NK-92 (cell line): ENCODE data around the gene PC.

Experiments used
- DNase-seq: peaks from one replicate; lab custom pipeline; 2025; ENCODE audit not compliant: unreplicated experiment; lab: John Stamatoyannopoulos, UW

Gene PC

GRCh38 chr11:66857234-66857926, 100.8 kb downstream of the PC start:
- no peak for DNase-seq

- DNase-seq = no peak
These were observed 101.5 kb downstream of the PC start, which contains the start of gene LRFN4 for GRCh38 chr11:66856496-66857233. Gene LRFN4 (plus strand): TSS chr11:66857064. CDS start chr11:66857745, 681 bp downstream.

DNA sequence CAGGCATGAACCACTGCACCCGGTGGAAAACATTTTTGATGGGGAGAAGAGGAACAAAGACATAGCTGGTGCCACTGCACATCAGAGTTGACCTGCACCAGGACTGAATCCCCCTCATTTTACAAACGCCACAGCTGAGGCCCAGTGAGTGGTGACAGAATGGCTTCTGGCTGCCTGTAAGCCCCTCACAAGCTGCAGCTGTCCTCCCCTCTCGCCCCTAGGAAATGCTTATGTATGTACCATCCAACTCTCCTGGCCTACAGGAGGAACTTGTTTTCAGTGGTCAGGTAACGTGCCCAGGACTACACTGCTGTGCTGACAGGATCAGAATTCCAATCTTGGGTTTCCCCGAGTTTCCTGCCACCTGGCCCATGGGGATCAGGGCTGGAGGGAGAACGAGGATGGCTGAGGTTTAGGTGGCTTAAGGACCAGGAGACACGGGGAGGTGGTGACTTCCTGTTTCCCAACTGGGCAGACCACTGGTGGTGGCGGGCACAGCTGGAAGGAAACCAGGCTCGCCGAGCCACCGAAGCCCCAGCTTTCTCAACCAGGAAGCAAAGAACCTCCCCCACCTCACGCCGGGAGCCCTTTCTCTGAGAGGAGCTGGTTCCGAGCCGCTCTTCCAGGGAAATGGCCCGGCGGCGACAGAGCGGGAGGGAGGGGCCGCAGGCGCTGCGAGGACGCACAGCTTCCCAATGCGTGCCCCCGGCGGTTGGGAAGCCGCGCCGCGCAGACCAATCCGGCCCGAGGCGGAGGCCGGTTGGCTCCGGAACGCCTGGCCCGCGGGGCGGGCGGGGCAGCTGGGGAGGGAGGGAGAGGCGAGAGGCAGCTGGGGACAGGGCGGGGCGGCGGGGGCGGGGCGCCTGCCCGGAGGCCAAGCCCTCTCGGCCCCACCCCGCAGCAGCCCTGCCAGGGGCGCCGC, 102.3 kb downstream of the PC start:
- no peak for DNase-seq

DNA sequence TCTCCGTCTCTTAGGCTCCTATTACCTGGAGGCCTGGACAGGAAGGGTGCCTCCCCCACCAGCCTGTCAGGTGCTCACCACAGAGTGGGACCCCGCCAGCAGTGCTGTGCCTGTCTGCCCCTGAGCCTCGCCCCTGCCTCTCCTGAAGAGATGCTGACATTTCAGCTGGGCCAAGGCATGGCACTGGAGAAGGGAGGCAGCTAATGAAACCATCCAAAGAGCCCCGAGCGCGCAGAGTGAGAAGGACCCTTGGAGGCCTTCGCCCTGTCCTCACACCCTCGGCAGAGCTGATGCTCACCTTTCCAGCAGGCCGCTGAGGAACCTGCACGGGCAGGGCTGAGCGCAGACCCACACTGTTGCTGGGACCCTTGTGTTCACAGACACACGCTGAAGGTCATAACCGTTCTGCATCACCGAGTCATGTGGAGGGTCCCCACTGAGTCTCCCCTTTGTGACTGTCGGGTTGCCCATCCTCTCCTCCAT, 103.4 kb downstream of the PC start:
- no peak for DNase-seq

- no peak for DNase-seq
These were observed 103.9 kb downstream of the PC start for GRCh38 chr11:66854231-66854661.

DNA sequence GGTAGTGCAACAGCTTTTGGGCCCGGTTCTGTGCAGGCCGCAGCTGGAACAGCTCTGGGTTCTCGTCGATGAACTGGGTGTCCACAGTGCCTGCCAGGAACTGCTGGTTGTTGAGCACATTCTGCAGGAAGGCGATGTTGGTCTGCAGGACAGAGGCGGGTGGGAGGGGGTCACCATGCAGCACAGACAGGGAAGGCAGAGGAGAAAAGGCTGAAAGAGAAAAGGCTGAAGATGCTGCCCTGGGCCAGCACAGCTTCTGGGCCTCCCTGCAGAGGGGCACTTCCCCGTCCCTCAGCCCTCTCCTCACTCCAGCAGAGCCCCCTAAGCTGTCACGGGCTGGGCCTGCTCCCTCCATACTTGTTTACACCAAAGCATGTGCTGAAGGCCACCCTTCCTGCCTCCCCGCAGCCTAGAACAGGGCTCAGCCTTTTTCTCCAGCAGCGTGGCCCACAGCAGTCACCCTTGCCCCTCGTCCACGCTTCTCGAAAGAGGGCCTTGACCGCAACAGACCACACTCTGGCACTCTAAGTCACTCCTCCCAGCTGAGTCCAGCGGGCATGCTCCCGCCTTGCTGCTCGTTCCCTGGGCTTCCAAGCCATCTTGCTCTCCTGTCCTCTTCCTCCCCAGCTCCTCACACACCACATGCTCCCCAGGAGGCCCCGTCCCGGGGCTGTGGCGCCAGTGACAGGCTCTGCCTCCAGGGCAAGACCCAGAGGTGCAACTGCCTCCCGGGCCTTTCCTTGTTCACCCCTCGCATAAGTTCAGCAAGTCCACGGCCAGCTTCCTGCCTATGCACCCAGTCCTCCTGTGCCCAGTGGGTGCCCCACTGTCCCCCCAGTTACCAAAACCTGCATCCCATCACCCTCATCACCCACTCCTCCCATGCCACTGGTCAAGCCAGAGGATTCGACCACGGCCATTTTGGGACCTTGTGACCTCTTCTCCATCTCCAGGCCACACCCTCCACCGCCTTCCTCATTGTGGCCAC, 104.6 kb downstream of the PC start:
- no peak for DNase-seq

DNA sequence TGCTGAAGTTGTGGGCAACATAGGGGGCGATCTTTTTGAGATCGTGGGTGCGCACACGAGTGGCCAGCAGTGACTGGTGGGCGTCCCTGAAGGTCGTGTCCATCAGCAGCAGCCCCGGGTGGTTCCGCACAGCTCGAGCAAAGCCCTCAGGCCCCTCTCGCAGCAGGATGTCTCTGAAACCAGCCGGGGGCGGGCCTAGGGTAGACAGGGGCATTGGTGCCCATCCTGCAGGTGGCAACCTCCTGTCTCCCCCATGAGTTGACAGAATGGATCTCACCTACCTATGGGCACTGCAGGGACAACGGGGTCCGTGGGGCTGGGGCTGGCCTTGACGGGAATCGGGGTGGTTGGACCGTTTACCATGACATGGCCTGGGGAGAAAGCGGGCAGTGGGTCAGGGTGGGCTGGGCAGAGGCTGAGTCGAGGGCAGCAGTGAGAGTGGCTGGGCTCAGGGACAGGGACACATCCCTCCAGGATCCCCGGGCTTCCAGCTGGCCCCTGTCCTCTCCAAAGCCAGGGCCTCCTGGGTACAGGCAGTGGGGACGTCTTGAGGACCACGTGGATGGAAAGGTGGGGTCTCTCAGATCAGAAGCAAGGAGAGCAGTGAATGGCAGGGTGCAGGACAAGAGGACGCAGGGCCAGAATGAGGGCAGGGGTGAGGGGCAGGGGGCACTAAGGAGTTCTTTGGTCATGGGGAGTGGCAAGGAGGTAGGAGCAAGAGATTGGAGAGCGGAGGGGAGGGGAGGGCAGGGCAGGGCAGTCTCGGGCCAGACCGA, 105.5 kb downstream of the PC start:
- no peak for DNase-seq

DNA sequence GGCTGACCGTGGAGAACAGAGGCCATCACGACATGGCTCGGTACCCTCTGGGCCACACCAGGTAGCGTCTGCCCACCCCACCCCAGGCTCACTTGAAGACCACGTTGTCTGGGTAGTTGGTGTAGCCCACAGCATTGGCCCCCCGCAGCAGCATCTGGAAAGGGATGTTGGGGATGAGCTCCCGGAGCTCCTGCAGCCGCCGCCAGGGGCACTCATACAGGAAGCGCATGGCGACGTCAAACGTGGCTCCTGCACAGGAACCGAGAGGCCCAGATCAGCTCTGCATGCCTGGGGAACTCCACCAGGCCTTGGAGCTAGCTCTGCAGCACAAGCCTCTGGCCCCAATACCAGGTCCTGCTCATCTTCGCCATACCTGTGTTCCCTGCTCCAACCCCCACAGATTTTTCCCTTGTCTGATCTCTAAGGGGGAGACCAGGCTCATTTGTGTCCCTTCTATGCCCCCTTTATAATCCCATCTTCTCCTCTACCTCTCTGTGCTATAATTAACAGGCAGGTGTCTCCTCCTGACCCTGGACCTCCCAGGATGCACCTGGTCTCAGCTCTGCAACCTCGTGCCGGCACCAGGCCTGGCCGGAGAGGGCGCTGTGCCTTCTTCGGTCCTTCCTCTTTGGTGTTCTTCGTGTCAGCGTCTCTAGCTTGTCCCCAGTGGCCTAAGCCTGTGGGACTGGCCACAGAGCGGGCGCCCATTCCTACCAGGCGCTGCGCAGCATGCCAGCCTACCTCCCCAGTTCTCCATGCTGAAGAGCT, 106.3 kb downstream of the PC start:
- no peak for DNase-seq

- DNase-seq = no peak
These were observed 107.0 kb downstream of the PC start for GRCh38 chr11:66851239-66851596.

DNA sequence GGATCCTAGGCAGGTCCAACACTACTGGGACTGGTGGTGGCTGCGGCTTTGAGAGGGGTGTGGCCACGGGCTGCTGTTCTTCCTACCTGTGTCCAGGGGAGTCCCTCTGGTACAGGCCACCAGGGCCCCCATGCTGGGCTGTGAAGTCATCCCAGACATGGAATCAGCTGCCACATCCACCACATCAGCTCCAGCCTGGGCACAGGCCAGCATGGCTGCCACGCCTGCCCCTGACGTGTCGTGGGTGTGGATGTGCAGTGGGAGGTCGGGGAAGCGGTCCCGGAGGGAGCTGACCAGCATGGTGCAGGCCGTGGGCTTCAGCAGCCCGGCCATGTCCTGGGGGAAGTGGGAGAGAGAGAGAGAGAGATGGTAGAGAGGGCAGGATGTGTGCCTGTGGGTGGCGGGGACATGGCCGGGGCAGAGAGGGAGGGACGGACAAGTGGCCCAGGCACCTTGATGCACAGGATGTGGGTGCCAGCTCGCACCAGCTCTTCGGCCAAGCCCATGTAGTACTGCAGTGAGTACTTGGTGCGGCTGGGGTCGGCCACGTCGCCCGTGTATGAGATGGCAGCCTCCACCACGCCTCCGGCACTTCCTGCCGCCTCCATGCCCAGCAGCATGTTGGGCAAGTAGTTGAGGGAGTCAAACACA, 107.5 kb downstream of the PC start:
- DNase-seq = no peak

DNA sequence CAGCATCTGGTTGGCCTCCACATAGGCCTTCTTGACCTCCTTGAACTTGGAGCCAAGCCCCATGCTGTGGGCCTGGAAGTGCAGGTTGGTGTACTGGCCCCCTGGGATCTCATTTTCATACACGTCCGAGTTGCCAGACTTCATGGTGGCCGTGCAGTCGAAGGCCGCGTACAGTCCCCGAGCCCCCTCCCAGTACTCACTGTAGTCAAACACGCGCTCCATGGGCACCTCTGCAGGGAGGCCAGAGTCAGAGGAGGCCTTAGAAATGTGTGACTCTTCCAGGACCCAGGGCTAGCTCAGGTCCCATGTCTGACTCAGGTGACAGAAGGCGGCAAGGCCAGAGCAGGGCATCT, 108.0 kb downstream of the PC start:
- DNase-seq = no peak

DNA sequence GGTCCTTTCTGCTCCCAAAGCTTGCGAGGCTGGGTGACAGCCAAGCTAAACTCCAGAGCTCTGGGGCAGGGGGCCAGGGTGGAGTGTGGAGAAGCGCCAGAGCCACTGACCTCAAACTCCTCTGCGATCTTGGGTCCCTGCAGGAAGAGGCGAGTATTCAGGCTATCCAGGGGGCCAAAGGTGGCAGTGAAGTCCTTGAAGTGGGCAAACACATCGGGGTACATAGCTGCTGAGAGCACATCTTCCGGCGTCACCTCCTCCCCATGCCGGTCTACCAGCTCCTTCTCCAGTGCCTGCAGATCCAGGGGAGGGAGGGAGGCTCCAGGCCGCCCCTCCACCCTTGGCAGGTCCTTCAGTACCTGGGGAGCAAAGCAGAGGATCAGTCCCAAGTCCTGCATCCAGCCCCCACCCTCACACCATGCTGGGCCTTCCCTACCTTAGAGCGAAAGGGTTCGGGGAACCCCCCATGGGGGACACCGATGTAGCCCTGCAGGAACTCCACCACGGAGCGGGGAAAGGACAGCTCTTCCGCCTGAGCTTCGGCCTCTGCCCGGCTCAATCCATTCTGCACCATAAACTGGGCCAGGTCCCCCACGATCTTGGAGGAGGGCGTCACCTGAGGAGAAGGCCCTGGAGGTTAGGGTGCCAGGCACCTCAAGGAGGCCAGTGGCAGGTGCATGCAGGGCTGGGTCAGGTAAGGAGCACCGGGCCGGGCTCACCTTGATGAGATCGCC, 108.5 kb downstream of the PC start:
- no peak for DNase-seq

DNA sequence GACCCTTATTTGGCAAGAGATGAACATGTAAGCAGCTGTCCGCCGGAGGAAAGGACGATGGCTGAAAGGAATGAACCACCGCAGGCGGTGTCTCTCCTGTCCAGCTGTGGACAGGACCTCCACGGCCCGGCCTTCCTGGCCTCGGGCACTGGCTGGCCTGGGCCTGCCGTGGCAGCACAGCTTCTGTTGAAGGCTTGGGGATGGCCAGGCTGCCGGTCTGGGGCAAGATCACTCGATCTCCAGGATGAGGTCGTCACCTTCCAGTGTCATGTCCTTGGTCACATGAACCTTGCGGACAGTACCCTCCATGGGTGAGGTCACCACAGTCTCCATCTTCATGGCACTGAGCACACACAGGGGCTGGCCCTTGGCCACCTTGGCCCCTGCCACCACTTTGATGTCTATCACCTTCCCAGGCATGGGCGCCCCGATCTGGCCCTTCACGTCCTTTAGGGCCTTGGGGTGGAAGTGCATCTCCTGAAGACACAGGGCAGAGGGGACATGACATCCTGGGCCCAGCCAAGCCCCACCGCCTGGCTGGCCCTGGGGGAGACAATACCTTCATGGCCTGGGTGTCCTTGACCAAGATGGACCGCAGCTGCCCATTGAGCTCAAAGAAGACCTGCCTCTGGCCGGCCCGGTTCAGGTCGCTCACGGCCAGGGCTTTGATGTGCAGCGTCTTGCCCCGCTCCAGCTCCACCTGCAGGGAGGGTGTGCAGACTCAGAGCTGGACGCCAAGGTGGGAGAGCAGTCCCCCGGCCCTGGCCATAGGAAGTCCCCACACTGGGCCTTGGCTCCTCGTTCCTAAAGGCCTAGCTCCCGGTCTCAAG, 109.3 kb downstream of the PC start:
- DNase-seq = no peak

GRCh38 chr11:66847461-66848232, 110.5 kb downstream of the PC start:
- DNase-seq = no peak

GRCh38 chr11:66846671-66847091, 111.5 kb downstream of the PC start:
- no peak for DNase-seq

GRCh38 chr11:66845876-66846212, 112.3 kb downstream of the PC start:
- no peak for DNase-seq
